Hippocampal formation (tissue), 2 donors: ENCODE measurements around the gene VIPR2.

ENCODE experiments used
- DNase-seq, 2 donors: peaks; one replicate each; lab custom pipeline; 2025; lab: John Stamatoyannopoulos, UW

VIPR2 gene

GRCh38 chr7:159064816-159065510, 79.7 kb downstream of the VIPR2 start:
- no peak for DNase-seq

DNA sequence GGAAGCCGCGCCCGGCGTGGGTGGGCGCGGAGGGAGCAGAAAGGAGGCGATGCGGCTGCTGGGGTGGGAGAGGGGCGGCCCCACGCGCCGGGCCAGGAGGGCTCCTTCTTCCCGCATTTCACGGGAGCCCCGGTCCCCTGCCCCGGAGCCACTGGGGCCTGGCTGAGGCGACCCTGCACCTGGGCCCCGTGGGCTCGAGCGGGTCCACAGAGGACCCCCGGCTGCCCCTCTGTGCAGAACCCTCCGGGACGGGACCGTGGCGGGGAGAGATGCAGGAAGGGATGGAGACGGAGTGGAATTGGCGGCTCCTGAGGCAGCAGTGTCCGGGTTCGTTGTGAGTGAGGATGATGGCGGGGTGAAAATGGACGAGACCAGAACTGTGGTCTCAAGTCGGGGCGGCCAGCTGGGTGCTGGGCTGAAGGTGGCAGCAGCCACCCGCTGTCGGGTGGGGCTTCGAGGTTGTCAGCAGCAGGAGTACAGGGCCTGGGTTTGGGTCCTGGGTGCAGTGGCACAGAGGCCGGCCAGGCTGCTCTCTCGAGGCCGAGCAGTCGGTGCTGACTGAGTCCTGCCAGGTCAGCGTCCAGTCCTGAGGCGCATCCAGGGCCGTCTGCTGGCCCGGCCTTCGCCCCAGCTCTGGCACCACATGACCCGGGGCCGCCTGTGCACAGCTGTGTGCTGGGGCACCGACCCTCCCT, 80.4 kb downstream of the VIPR2 start:
- DNase-seq, result no peak

DNA sequence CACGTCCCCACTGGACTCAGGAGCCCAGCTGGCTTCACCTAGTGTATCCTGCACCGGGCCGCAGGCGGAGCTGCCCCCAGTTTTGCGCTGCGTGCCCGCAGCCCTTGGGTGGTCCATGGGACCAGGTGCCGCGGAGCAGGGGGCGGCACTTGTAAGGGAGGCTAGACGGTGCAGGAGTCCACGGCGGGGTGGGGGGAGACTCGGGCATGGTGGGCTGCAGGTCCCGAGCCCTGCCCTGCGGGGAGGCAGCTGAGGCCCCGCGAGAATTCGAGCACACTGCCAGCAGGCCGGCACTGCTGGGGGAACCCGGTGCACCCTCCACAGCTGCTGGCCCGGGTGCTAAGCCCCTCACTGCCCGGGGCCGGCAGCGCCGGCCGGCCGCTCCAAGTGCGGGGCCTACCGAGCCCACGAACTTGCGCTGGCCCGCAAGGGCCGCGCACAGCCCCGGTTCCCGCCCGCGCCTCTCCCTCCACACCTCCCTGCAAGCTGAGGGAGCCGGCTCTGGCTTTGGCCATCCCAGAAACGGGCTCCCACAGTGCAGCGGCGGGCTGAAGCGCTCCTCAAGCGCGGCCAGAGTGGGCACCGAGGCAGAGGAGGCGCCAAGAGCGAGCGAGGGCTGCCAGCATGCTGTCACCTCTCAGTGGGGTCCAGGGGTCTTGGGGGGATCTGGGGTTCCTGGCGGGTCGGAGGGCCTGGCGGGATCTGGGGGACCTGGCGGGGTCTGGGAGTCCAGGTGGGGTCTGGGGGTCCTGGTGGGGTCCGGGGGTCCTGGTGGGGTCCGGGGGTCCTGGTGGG, 81.4 kb downstream of the VIPR2 start:
- no peak for DNase-seq

DNA sequence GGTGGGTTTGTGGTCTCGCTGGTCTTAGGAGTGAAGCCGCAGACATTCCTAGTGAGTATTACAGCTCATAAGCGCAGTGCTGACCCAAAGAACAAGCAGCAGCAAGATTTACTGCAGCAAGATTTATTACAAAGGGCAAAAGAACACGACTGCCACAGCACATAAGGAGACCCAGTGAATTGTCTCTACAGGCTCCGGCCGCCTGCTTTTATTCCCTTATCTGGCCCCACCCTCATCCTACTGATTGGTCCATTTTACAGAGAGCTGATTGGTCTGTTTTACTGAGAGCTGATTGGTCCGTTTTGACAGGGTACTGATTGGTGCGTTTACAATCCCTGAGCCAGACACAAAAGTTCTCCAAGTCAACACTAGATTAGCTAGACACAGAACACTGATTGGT, 82.1 kb downstream of the VIPR2 start:
- DNase-seq, result no peak

DNA sequence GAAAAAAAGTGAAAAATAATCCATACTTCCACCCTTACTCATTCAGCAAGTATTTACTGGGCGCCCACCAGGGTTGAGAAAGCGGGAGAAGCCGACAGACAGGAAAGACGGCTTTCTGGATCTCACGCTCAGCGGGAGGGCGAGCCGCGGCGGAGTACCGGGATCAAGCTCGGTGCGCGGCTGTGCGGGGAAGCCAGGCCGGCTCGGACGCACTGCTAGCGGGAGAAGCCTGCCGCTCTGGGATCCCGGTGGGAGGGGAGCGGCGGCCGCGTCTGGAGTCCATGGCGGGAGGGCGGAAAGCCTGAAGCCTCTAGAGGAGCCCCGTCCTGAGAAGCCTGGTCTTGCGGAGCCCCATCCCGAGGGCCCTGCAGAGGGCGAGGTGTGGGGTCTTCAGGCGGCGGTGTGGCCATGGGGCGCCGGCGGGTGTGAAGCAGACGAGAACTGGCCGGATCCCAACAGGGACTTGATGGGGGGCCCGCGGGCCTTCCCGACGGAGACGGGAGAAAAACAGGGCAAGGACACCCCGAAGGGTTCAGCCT, 82.9 kb downstream of the VIPR2 start:
- DNase-seq, result no peak

- no peak for DNase-seq
These were observed 83.5 kb downstream of the VIPR2 start for GRCh38 chr7:159061209-159061608.

- no peak for DNase-seq
These were observed 84.2 kb downstream of the VIPR2 start for GRCh38 chr7:159060440-159060839.

DNA sequence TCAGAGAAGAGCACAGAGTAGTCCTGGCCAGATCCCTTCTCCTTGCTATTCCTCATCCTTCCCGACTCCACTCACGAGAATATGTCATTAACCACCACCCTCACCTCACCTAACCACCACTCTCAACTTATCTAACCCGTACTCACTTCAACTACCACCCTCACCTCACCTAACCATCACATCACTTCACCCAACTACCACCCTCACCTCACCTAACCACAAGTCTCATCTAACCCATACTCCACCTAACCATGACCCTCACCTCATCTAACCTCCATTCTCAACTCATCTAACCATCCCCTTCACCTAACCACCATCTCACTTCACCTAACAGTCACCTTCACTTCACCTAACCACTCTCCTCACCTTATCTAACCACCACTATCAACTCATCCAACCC, 85.0 kb downstream of the VIPR2 start:
- no peak for DNase-seq

DNA sequence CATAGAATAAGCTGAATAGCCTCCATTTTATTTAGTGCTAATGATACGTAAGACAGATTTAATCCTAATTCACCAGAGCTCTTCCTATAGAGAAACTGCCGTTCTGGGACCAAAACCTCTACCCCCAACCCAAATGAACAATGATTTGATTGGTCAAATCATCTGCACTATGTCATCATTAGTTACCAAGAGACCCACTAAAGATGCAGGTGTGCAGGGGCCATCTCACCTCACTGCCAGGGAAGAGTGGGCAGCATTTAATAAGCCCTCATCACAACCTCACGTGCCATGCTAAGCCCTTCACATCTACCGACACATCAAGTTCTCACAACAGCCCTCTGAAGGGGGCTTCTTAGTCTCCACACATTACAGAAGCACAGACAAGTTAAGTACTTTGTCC, 87.0 kb downstream of the VIPR2 start:
- DNase-seq, result no peak

- no peak for DNase-seq
These were observed 87.9 kb downstream of the VIPR2 start for GRCh38 chr7:159056737-159057136.

DNA sequence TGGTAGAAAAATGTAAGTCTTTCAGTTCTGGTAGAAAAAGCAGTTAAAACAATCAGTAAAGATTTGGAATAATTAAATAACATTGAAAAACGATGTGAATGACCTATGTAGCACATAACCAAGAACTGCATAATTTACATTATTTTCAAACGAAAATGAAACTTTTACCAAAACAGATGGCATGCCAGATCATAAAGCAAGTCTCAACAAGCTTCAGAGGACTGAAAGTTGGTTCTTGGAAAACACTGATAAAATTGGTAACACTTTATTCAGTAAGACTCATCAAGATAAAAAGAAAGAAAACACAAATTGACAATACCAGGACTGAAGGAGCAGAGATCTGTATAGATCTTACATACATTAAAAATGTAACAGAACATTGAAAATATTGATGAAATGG, 92.8 kb downstream of the VIPR2 start:
- DNase-seq, result no peak

DNA sequence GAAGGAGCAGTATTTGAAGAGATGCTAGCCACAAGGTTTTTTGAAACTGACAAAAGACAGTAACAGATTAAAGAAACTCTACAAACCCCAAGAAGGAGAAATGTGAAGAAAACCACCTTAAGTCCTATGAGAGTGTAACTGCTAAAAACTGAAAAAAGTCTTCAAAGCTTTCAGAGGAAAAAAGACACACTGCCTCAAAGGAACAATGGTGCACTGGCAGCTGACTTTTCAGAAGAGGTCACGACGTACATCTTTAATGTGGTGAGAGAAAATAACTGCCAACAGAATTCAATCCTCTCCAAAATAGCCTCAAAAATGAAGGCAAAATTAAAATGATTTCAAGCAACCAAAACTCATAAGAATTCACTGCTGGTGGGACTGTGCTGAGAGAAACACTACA, 94.0 kb downstream of the VIPR2 start:
- DNase-seq, result no peak

GRCh38 chr7:159049266-159050025, 95.2 kb downstream of the VIPR2 start:
- no peak for DNase-seq

- no peak for DNase-seq
These were observed 96.0 kb downstream of the VIPR2 start for GRCh38 chr7:159048656-159049055.

- no peak for DNase-seq
These were observed 97.1 kb downstream of the VIPR2 start for GRCh38 chr7:159047536-159047935.

DNA sequence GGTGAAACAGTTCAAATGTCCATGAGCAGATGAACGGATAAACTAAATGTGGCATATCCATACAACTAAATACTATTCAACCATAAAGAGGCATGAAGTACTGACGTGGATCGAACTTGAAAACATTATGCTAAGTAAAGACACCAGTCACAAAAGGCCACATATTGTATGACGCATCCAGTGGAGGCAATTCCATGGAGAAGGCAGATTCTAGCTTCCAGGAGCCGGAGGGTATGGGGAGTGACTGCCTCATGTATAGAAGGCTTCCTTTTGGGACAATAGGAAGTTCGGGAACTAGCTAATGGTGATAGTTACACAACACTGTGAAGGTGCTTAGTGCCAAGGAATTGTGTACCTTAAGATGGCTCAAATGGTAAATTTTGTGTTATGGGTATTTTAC, 98.4 kb downstream of the VIPR2 start:
- DNase-seq, result no peak

GRCh38 chr7:159045839-159046238, 98.8 kb downstream of the VIPR2 start:
- no peak for DNase-seq

- DNase-seq, result no peak
These were observed 102.0 kb downstream of the VIPR2 start for GRCh38 chr7:159042581-159043101.

DNA sequence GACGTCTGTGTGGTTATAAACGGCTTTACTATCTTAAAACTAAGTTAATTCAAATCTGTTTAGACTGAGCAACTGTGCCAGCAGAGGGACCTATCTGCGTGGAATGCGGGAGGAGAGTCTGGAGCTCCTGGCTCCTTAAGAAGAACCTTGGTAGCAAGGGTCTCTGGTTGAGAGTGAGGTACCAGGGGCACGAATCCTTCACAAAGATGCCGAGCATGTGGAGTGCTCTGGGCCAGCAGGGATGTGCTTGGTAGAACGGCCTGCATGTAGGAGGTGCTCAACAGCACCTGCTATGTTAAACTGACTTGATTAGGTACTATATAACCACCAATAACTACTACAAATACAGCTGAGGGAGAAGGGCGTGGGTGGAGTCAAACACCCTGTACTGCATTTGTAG, 102.6 kb downstream of the VIPR2 start:
- no peak for DNase-seq

DNA sequence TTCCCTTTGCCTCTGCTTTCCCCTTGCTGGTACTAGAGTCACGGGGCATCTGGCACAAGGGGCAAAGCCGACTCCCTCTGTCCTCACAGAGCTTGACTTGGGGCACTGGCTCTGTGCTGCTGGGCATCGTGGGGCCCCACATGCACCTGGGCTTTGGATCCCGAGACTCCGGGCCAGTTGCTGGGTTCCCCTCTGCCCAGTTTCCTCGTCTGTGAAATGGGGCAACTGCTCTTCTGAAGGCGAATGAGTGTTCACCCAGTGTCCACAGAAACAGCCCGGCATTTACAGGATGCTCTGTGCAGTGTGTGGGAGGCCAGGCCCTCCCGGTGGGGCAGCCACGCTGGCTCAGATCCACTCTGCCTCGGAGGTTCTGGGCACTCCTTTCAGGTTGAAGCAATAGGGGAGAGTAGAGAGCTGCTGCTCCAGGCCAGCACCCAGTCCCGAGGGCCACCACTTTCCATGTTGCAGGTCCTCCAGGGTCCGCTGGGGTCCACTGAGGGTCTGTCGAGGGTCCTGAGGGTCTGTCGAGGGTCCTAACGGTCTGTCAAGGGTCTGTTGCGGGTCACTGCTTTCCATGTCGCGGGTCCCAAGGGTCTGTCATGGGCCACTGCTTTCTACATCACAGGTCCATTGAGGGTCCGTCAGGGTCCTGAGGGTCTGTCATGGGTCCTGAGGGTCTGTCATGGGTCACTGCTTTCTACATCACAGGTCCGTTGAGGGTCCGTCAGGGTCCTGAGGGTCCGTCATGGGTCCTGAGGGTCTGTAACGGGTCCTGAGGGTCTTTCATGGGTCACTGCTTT, 103.6 kb downstream of the VIPR2 start:
- no peak for DNase-seq

GRCh38 chr7:159040146-159040545, 104.5 kb downstream of the VIPR2 start:
- DNase-seq, result no peak
